Lower leg skin (tissue), 4 donors: ENCODE results near the gene RPL32. TPM values are rescaled to one million over a fixed set of nuclear protein-coding genes. Genes with fewer than 3 reads are reported as not detected.
"Not testable (repeated sequence)": the region's sequence is repeated elsewhere in the genome, so short reads cannot be mapped to it uniquely, and the experiment has no call there.

Experiments
- DNase-seq, 2 donors: peaks; one replicate each; pipeline ENCODE4 v3.0.0-alpha.2; 2019; ENCODE audit warnings: low spot score in 2 of 2
- H3K4me3 ChIP-seq: fragments of 200-600 bp; sonication (generic); 2 replicates; pipeline ENCODE4 v1.5.1; 2017; ENCODE audit warnings: mild to moderate bottlenecking, low read depth; ENCODE audit not compliant: poor library complexity, severe bottlenecking
- POLR2A ChIP-seq, 2 donors: fragments of 450-650 bp; IDR thresholded peaks; one replicate each; pipeline ENCODE4 v1.6.1; 2016 to 2017; ENCODE audit warnings: antibody characterized with exemption in 2 of 2, mild to moderate bottlenecking in 1 of 2, moderate library complexity in 1 of 2
- WGBS, 2 donors: methylation state at CpG; one replicate each; pipeline ENCODE4 v1.1.5; 2018; 5-methylcytosine and 5-hydroxymethylcytosine counted together
- intact Hi-C: fragments of 100-400 bp; cut with DNase I; formaldehyde crosslinking; loops from one replicate; pipeline ENCODE4 v1.15.0; 2023; ENCODE audit warnings: low total_unique reads
- total RNA-seq, 4 donors: library from RNA; depleted of rRNA; stranded (reverse); fragments of >200 nt; gene quantifications; one replicate each; pipeline ENCODE4 v1.1.0, GENCODE V29; 2016
- TF ChIP-seq, protein P1 (sequence below), 3 donors: fragments of 450-650 bp; IDR thresholded peaks; one replicate each; pipeline ENCODE4 v1.5.1; 2016; ENCODE audit warnings: antibody characterized with exemption in 3 of 3, mild to moderate bottlenecking in 3 of 3, moderate library complexity in 2 of 3

Gene RPL32
- total RNA-seq, 4 donors from 2014 or later = 1,042 to 3,119 (median 2,671) TPM

DNA sequence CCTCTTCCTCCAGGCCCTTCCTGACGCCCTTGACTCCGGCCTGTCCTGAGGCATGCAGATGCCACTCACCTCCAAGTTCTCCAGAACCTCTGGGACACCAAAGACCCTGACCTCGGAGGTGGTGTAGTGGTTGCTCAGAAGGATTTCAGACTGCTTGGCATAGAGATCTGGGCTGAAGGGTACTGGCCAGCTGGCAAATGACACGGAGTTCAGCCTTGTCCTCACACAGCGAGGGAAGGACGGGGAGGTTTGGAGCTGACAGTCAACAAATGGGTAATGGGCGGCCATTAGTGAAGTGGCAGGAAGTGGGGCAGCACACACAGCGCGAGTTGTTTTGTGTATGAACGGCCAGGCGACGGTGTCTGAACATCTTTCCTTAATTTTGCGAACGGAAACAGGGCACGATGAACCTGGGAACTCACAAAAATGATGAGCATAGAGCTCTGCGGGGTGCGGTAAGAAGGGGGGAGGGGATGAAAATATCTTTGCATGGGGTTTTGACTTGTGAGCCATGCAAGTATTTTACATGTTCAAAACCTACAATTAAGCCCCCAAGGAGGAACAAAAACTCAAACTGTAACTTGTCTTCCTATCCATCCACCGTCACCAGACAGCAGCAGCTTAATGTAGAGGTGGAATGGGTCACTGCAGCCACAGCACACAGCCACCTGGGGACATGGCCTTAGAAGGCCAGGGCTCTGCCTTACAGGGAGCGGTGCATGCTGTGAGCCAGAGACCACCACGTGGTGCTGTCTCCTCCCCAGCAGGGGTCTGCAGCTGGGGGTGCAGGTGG lies 43.6 kb upstream of the RPL32 start:
- intact Hi-C loops = no loop called here
- no peak for DNase-seq
- H3K4me3 ChIP-seq = no peak overlapping the region
- 83 to 91% methylated on average over 20 of the region's 20 CpGs for WGBS, 2 donors
- TF ChIP-seq POLR2A (IDR thresholded peaks at IDR 0.05) = no peak
- TF ChIP-seq, protein P1, sequence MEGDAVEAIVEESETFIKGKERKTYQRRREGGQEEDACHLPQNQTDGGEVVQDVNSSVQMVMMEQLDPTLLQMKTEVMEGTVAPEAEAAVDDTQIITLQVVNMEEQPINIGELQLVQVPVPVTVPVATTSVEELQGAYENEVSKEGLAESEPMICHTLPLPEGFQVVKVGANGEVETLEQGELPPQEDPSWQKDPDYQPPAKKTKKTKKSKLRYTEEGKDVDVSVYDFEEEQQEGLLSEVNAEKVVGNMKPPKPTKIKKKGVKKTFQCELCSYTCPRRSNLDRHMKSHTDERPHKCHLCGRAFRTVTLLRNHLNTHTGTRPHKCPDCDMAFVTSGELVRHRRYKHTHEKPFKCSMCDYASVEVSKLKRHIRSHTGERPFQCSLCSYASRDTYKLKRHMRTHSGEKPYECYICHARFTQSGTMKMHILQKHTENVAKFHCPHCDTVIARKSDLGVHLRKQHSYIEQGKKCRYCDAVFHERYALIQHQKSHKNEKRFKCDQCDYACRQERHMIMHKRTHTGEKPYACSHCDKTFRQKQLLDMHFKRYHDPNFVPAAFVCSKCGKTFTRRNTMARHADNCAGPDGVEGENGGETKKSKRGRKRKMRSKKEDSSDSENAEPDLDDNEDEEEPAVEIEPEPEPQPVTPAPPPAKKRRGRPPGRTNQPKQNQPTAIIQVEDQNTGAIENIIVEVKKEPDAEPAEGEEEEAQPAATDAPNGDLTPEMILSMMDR (IDR thresholded peaks at IDR 0.05) = no peak

DNA sequence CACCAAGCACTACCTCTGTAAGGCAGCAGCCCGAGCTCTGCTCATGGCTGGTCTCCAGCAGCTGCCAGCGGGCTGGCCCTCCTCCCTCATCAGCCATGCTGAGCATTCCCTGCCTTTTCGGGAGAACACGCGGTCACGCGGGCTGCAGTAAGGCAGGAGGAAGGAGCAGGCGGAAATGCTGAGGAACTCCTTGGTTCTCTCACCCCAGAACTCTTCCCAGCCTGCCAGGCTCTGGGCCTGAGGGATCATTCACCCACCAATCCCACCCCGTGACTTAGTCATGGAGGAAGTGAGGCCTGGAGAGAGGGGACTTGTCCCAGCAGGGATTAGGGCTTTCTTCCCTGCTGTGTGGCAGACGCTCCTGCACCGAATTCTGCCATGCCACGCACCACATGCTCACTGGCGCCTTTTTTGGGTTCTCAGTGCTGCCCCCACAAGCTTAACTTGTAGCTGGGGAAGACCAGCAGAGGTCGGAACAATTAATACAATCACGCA lies 42.9 kb upstream of the RPL32 start:
- H3K4me3 ChIP-seq = no peak overlapping the region
- no peak for TF ChIP-seq POLR2A (IDR thresholded peaks at IDR 0.05)
- TF ChIP-seq, protein P1 (IDR thresholded peaks at IDR 0.05) = no peak
- DNase-seq = no peak
- intact Hi-C loops = no loop called here
- 38 to 50% methylated on average over 15 of the region's 15 CpGs for WGBS, 2 donors

DNA sequence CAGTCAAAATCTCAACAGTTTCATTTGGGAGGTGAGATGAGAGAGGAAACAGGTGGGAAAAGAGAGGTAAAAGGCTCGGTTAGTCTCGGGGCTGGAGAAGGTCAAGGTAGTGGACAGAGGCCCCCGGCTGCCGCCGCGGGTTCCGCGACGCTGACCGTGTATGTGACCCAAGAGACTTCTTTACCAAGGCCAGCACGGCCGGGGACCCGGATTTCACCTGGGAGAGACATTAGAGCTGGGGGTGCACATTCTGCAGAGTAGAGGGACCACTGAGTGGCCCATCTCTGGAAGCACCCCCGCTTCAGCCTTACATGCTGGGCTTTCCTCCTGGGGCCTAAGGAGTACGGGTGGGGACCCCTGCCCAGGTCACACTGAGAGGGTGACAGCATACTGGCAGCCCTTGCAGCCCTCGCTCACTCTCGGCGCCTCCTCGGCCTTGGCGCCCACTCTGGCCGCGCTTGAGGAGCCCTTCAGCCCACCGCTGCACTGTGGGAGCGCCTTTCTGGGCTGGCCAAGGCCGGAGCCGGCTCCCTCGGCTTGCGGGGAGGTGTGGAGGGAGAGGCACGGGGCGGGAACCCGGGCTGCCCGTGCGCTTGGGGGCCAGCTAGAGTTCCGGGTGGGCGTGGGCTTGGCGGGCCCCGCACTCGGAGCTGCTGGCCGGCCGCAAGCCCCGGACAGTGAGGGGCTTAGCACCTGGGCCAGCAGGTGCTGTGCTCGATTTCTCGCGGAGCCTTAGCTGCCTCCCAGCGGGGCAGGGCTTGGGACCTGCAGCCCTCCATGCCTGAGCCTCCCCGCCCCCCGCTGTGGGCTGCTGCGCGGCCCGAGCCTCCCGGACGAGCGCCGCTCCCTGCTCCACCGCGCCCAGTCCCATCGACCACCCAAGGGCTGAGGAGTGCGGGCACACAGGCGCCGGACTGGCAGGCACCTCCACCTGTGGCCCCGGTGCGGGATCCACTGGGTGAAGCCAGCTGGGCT lies 41.3 kb upstream of the RPL32 start:
- TF ChIP-seq, protein P1 (IDR thresholded peaks at IDR 0.05) = no peak
- no peak for TF ChIP-seq POLR2A (IDR thresholded peaks at IDR 0.05)
- DNase-seq = no peak
- no peak overlapping the region for H3K4me3 ChIP-seq
- intact Hi-C loops = no loop called here
- WGBS, 2 donors = 88 to 95% methylated on average over 41 to 62 of the region's 62 CpGs

DNA sequence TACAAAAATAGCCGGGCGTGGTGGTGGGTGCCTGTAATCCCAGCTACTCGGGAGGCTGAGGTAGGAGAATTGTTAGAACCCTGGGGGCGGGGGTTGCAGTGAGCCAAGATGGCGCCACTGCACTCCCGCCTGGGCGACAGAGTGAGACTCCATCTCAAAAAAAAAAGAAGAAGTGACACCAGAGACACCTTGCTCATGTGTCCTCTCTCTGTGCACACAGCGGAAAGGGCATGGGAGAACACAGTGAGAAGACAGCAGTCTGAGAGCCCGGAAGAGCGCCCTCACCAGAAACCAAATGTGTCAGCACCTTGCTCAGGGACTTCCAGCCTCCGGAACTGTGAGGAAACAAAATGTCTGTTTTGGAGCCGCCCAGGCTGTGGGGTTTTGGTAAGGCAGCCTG lies 40.5 kb upstream of the RPL32 start:
- 91 to 96% methylated on average over 12 of the region's 12 CpGs for WGBS, 2 donors
- DNase-seq, H3K4me3 ChIP-seq, intact Hi-C loops: not testable (repeated sequence)

DNA sequence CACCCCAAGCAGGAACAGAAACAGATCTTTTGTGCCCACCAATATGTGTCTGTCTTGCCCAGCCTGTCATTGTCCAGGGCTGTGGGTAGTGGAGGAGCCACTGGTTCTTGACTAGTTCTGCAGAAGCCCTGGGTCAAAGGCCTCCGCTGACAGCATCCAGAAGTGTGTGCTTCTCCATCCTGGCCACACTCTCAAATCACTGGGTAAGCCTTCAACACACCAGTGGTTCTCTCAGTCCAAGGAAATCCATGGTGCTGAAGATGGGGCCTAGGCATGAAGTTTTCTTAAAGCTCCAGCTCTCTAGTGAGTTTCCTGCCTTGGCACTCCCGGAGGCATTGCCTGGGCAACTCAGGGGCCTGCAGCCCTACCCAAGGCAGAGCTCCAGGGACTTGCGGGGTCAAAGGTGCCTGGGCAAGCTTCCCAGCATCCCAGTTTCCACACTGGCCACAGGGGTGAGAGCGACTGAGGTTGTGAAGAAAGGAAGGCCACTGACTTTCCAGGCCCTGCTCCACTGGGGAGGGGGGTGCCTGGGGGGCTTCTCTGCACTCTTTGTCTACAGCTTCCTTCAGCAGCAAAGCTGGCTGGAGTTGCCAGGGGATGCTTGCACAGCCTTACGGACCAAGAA lies 37.9 kb upstream of the RPL32 start:
- DNase-seq = no peak
- 95 to 98% methylated on average over 5 of the region's 5 CpGs for WGBS, 2 donors
- intact Hi-C loops = loop anchor here (10.0 kb wide), 1 partner anchor 105 kb away; no protein-coding TSS in a partner anchor
- TF ChIP-seq, protein P1 (IDR thresholded peaks at IDR 0.05) = no peak
- TF ChIP-seq POLR2A (IDR thresholded peaks at IDR 0.05) = no peak
- H3K4me3 ChIP-seq = no peak overlapping the region

DNA sequence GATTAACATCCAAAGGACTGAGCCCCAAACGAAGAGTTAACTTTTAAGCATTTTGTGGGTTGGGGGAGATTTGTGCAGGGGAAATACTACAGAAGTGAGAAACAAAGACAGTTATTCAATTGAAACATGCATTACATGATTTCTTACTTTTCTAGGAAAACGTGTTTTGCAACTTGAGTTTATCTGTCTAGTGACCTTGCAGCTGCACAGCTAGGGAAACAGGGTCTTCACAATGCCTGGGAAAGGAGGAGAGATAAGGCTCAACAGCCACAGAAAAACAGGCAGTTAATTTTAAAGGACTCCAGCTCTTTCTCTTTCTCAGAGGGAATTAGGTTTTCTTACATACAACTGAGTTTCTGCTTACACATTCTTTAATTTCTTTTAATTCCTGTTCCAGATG lies 37.4 kb upstream of the RPL32 start:
- 71 to 79% methylated on average over 2 of the region's 2 CpGs for WGBS, 2 donors
- intact Hi-C loops = loop anchor here (10.0 kb wide), 1 partner anchor 106 kb away; no protein-coding TSS in a partner anchor
- DNase-seq, H3K4me3 ChIP-seq: not testable (repeated sequence)
